HepG2 (cell line): ENCODE measurements around the gene GALNT11. TPM values are rescaled to one million over a fixed set of nuclear protein-coding genes. Genes with fewer than 3 reads are reported as not detected.

Source experiments
- ATF1 ChIP-seq: IDR thresholded peaks from 2 replicates; pipeline ENCODE4 v1.6.1; 2016; ENCODE audit warnings: mild to moderate bottlenecking, control low read depth
- CSRNP2 ChIP-seq: sonication (generic); formaldehyde crosslinking; conservative IDR thresholded peaks from 2 replicates; pipeline ENCODE4 v1.8.0; 2022; ENCODE audit warnings: low read depth, missing genetic modification reagents
- DMTF1 ChIP-seq: sonication (generic); formaldehyde crosslinking; IDR thresholded peaks from 2 replicates; pipeline ENCODE4 v1.4.0; 2020; ENCODE audit warnings: mild to moderate bottlenecking, missing genetic modification reagents
- DNMT1 ChIP-seq: sonication (generic); formaldehyde crosslinking; IDR thresholded peaks from 2 replicates; pipeline ENCODE4 v1.5.1; 2020; ENCODE audit warnings: mild to moderate bottlenecking, missing genetic modification reagents
- HNRNPK ChIP-seq: fragments of 200-400 bp; formaldehyde crosslinking; IDR thresholded peaks from 2 replicates; pipeline ENCODE4 v1.6.1; 2018; ENCODE audit warnings: low read length, low read depth, moderate library complexity, mild to moderate bottlenecking; ENCODE audit not compliant: poor library complexity, severe bottlenecking
- MTA1 ChIP-seq: sonication (generic); formaldehyde crosslinking; IDR thresholded peaks from 2 replicates; pipeline ENCODE4 v1.4.0; 2020; ENCODE audit warnings: missing genetic modification reagents, mild to moderate bottlenecking, borderline replicate concordance
- SATB2 ChIP-seq: sonication (generic); formaldehyde crosslinking; IDR thresholded peaks from 2 replicates; pipeline ENCODE4 v1.5.0; 2020; ENCODE audit warnings: missing genetic modification reagents
- TOPORS ChIP-seq: sonication (generic); formaldehyde crosslinking; IDR thresholded peaks from 2 replicates; pipeline ENCODE4 v1.8.0; 2023; ENCODE audit warnings: mild to moderate bottlenecking, missing genetic modification reagents
- ZBTB43 ChIP-seq: sonication (generic); formaldehyde crosslinking; conservative IDR thresholded peaks from 2 replicates; pipeline ENCODE4 v1.4.0; 2020; ENCODE audit warnings: missing genetic modification reagents
- ZNF550 ChIP-seq: sonication (generic); formaldehyde crosslinking; IDR thresholded peaks from 2 replicates; pipeline ENCODE4 v1.4.0; 2020; ENCODE audit warnings: mild to moderate bottlenecking, missing genetic modification reagents, borderline replicate concordance
- polyA plus RNA-seq, 8 experiments: library from polyadenylated mRNA; depleted of rRNA in 3 of 8; stranded (reverse) in 7 of 8; unstranded in 1 of 8; fragments of >200 nt; fragmentation: Illumina TruSeq in 4 of 8; extraction: Trizol in 4 of 8; gene quantifications; 2 replicates each; pipeline versions ENCODE4 v1.2.1 to v1.2.3, GENCODE V29; 2011 to 2016; ENCODE audit warnings: low read depth in 4 of 8, missing spikeins in 1 of 8, mixed read lengths in 1 of 8; ENCODE audit not compliant: insufficient read depth in 1 of 8
- total RNA-seq, 5 experiments: library from RNA; depleted of rRNA; stranded (reverse); fragments of >200 nt; fragmentation: Illumina TruSeq; extraction: Trizol; gene quantifications; 2 replicates each; pipeline ENCODE4 v1.2.3, GENCODE V29; 2016; ENCODE audit warnings: low read depth in 1 of 5
- TF ChIP-seq, protein P1 (sequence below): sonication (generic); formaldehyde crosslinking; conservative IDR thresholded peaks from 2 replicates; pipeline ENCODE4 v1.4.0; 2020; ENCODE audit warnings: mild to moderate bottlenecking, missing genetic modification reagents, moderate library complexity
- TF ChIP-seq, protein P2 (sequence below): sonication (generic); formaldehyde crosslinking; IDR thresholded peaks from 2 replicates; pipeline ENCODE4 v1.4.0; 2020; ENCODE audit warnings: missing genetic modification reagents

Gene GALNT11
- total and polyA plus RNA-seq, 2 of the 13 experiments (the other 11 are each of a cell fraction or from before 2014, with no cell fraction given) = 9.3 to 16.3 TPM

DNA sequence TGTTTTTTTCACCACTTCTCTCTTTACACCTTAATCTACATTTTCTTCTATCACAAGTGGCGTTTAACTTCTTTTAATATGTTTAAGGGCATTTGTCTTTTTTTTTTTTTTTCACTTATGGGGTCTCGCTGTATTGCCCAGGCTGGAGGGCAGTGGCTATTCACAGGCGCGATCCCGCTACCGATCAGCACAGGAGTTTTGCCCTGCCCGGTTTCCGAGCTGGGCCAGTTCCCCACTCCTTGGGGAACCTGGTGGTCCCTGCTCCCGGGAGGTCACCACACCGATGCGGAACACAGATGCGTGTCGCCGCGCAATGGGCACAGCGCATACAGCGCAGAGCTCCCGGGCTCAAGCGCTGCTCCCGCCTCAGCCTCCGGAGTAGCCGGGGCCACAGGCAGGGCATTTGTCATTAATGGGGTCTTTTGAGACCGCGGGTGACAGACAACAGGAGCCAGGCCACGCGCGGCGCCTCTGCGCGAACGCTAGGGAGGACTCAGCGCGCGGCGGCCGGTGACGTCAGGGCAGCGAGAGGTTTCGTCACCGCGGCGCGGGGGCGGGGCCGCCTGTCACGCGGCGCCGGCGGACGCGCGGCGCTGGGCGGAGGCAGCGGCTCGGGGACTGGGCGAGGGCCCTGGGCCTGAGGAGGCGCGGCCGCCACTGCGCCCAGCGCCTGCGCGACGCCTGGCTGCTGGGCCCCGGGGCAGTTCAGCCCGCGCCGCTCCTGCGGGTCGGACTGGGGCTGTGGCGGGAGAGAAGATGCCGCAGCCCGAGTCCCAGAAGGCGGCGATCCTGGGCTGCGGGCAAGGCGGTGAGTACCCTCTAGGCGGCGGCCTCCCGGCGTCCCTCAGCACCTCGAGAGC is at the start of gene GALNT11 (continued):
- TF ChIP-seq, protein P1, sequence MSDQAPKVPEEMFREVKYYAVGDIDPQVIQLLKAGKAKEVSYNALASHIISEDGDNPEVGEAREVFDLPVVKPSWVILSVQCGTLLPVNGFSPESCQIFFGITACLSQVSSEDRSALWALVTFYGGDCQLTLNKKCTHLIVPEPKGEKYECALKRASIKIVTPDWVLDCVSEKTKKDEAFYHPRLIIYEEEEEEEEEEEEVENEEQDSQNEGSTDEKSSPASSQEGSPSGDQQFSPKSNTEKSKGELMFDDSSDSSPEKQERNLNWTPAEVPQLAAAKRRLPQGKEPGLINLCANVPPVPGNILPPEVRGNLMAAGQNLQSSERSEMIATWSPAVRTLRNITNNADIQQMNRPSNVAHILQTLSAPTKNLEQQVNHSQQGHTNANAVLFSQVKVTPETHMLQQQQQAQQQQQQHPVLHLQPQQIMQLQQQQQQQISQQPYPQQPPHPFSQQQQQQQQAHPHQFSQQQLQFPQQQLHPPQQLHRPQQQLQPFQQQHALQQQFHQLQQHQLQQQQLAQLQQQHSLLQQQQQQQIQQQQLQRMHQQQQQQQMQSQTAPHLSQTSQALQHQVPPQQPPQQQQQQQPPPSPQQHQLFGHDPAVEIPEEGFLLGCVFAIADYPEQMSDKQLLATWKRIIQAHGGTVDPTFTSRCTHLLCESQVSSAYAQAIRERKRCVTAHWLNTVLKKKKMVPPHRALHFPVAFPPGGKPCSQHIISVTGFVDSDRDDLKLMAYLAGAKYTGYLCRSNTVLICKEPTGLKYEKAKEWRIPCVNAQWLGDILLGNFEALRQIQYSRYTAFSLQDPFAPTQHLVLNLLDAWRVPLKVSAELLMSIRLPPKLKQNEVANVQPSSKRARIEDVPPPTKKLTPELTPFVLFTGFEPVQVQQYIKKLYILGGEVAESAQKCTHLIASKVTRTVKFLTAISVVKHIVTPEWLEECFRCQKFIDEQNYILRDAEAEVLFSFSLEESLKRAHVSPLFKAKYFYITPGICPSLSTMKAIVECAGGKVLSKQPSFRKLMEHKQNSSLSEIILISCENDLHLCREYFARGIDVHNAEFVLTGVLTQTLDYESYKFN (CRISPR knock-in tag) = no peak
- no peak for TF ChIP-seq ATF1 (CRISPR knock-in tag)
- TF ChIP-seq SATB2 (CRISPR knock-in tag) = no peak
- no peak for TF ChIP-seq DMTF1 (CRISPR knock-in tag)
- TF ChIP-seq, protein P2, sequence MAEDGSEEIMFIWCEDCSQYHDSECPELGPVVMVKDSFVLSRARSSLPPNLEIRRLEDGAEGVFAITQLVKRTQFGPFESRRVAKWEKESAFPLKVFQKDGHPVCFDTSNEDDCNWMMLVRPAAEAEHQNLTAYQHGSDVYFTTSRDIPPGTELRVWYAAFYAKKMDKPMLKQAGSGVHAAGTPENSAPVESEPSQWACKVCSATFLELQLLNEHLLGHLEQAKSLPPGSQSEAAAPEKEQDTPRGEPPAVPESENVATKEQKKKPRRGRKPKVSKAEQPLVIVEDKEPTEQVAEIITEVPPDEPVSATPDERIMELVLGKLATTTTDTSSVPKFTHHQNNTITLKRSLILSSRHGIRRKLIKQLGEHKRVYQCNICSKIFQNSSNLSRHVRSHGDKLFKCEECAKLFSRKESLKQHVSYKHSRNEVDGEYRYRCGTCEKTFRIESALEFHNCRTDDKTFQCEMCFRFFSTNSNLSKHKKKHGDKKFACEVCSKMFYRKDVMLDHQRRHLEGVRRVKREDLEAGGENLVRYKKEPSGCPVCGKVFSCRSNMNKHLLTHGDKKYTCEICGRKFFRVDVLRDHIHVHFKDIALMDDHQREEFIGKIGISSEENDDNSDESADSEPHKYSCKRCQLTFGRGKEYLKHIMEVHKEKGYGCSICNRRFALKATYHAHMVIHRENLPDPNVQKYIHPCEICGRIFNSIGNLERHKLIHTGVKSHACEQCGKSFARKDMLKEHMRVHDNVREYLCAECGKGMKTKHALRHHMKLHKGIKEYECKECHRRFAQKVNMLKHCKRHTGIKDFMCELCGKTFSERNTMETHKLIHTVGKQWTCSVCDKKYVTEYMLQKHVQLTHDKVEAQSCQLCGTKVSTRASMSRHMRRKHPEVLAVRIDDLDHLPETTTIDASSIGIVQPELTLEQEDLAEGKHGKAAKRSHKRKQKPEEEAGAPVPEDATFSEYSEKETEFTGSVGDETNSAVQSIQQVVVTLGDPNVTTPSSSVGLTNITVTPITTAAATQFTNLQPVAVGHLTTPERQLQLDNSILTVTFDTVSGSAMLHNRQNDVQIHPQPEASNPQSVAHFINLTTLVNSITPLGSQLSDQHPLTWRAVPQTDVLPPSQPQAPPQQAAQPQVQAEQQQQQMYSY (CRISPR knock-in tag) = 0 out of 2 replicates have a peak, but pooled peaks have one; percentile 19
- no peak for TF ChIP-seq CSRNP2 (CRISPR knock-in tag)
- TF ChIP-seq HNRNPK = no peak
- peak; percentile 37; the same call in 1 of the 2 replicates for TF ChIP-seq MTA1 (CRISPR knock-in tag)
- TF ChIP-seq DNMT1 (CRISPR knock-in tag) = peak; percentile 79; the same call in 1 of the 2 replicates
- TF ChIP-seq ZNF550 (CRISPR knock-in tag) = no peak
- TF ChIP-seq TOPORS = peak; percentile 38; the same call in 1 of the 2 replicates
- 0 out of 2 replicates have a peak, but pooled peaks have one; percentile 13 for TF ChIP-seq ZBTB43 (CRISPR knock-in tag)
